HG03521 (cell line): ENCODE measurements around the gene EMB.
"Not testable (repeated sequence)": the region's sequence is repeated elsewhere in the genome, so short reads cannot be mapped to it uniquely, and the experiment has no call there.

Experiments used
- ATAC-seq: cut with Tn5 transposase; IDR thresholded peaks from one replicate; pipeline ENCODE4 v1.9.1; 2021; ENCODE audit warnings: mild to moderate bottlenecking, moderate library complexity; ENCODE audit not compliant: unreplicated experiment

The EMB gene

GRCh38 chr5:50440651-50441492 lies at the start of gene EMB:
Gene EMB (minus strand): TSS chr5:50441288. CDS start chr5:50441151, 137 bp downstream.
- ATAC-seq: peak; percentile 59

- ATAC-seq: not testable (repeated sequence)
Observed at GRCh38 chr5:50489491-50489890, 48.4 kb upstream of the EMB start.

- ATAC-seq: not testable (repeated sequence)
Observed at GRCh38 chr5:50478790-50479189, 37.7 kb upstream of the EMB start.

GRCh38 chr5:50476549-50476948 lies 35.5 kb upstream of the EMB start:
- ATAC-seq: peak; percentile 96

GRCh38 chr5:50465015-50465414 lies 23.9 kb upstream of the EMB start:
- ATAC-seq: not testable (repeated sequence)

- no peak for ATAC-seq
Observed at GRCh38 chr5:50463726-50464125, 22.6 kb upstream of the EMB start.

- no peak for ATAC-seq
Observed at GRCh38 chr5:50463047-50463446, 22.0 kb upstream of the EMB start.

GRCh38 chr5:50462579-50462978 lies 21.5 kb upstream of the EMB start:
- not testable (repeated sequence) for ATAC-seq

GRCh38 chr5:50458372-50458771 lies 17.3 kb upstream of the EMB start:
- ATAC-seq: not testable (repeated sequence)

- not testable (repeated sequence) for ATAC-seq
Observed at GRCh38 chr5:50449241-50449640, 8.2 kb upstream of the EMB start.

GRCh38 chr5:50447941-50448340 lies 6.9 kb upstream of the EMB start:
- no peak for ATAC-seq

GRCh38 chr5:50447228-50447627 lies 6.1 kb upstream of the EMB start:
- no peak for ATAC-seq

GRCh38 chr5:50445296-50445949 lies 4.3 kb upstream of the EMB start:
- peak; percentile 64 for ATAC-seq

- not testable (repeated sequence) for ATAC-seq
Observed at GRCh38 chr5:50442559-50443539, 1.8 kb upstream of the EMB start.

- no peak for ATAC-seq
Observed at GRCh38 chr5:50441493-50441955, 436 bp upstream of the EMB start.

- no peak for ATAC-seq
Observed at GRCh38 chr5:50439221-50439620, 1.9 kb downstream of the EMB start.

GRCh38 chr5:50438060-50438459 lies 3.0 kb downstream of the EMB start:
- not testable (repeated sequence) for ATAC-seq

- ATAC-seq: no peak
Observed at GRCh38 chr5:50435168-50435567, 5.9 kb downstream of the EMB start.

- not testable (repeated sequence) for ATAC-seq
Observed at GRCh38 chr5:50431133-50431904, 9.8 kb downstream of the EMB start.
